AG08395 (cell line): ENCODE results near the gene DNAAF9.

ENCODE experiments used
- DNase-seq: peaks from one replicate; pipeline ENCODE4 v3.0.0; 2012; ENCODE audit warnings: mixed read lengths, low spot score

Gene DNAAF9

DNA sequence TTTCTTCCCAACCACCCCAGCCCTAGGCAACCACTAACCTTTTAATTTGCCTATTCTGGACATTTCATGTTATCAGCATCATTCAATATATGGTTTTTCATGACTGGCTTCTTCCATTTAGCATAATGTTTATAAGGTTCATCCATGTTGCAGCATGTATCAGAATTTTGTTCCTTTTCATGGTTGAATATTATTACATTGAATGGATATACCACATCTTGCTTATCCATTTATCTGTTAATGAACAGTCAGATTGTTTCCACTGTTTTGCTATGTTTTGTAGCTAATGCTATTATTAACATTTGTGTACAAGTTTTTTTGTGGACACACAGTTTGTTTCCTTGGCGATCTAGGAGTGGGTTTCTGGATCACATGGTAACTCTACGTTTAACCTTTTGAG, 3.0 kb upstream of the DNAAF9 start:
- DNase-seq, result no peak

DNA sequence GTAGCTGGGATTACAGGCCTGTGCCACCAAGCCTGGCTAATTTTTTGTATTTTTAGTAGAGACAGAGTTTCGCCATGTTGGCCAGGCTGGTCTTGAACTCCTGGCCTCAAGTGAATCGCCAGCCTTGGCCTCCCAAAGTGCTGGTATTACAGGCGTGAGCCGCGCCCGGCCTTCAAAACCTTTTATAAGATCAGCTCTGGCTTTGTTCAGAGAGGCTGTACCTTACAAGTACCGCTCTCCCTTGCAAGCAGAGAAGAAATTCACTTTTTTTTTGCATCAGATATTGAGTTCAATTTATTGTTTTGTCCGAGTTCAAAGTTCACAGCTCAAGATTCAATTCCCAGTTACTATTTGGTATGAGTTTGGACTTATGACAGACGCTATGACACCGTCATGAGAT, 1.9 kb upstream of the DNAAF9 start:
- no peak for DNase-seq

DNA sequence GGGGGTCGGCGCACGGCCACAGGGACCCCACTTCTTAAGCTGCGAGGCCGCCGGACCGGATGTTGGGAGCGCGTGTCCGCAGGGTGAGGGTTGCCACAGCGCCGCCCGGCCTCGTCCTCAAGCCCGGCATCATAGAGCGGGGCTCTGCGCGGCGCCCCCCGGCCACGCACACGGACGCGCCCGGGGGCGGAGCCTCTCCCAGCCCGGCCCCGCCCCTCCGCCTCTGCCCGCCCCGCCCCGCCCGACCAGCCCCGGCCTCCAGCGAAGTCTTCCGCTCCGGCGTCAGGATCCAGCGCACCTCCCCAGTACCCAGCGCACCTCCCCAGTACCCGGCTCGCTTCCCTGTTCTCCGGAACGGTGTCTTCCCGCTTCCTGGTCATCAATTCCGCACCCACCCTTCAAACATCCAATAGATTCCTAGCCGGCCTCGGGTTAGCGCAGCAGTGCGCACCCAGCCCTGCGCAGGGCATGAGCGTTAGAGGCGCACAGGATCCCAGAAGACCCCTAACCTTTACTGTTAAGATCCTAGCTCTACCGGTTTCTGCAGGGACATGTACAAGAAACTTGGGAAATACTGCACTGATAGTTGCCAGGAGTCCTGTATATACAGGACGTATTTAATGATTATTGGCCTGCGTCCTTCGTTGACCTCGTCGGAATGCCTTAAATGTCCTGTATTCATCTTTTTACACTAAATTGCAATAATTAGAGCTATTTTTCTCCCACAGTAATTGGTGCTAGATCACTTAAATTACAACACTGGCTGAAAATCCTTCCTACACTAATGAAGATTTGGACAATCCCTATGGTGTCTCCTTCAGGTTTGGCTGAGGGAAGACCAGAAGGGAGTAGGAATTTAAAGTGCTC, 535 bp upstream of the DNAAF9 start:
- peak; percentile 92 for DNase-seq

DNA sequence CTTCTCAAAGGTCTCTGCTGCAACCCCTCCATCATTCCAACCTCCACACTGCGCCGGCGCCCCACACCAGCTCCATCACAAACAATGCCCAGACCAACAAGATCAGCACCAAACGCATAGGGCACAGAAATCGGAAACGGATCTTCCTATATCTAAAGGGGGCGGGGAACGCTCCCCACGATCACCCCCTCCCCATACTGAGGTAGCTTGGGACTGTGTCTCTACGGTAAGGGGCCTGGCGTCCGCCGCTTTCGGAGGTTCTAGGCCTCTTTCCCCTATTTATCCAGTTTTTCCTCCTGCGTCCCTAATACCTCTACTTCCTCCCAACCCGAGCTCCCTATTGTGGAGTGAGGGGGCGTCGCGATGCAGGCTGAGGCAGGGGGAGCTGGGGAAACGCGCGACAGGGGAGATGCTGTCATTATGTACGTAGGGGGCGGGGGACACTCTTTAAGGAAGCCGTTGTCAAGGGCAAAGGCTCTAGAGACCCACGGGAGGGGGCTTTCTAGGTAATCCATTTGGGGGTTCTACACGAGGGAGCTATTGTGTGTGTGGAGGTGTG, 909 bp downstream of the DNAAF9 start:
- peak; percentile 7 for DNase-seq

DNA sequence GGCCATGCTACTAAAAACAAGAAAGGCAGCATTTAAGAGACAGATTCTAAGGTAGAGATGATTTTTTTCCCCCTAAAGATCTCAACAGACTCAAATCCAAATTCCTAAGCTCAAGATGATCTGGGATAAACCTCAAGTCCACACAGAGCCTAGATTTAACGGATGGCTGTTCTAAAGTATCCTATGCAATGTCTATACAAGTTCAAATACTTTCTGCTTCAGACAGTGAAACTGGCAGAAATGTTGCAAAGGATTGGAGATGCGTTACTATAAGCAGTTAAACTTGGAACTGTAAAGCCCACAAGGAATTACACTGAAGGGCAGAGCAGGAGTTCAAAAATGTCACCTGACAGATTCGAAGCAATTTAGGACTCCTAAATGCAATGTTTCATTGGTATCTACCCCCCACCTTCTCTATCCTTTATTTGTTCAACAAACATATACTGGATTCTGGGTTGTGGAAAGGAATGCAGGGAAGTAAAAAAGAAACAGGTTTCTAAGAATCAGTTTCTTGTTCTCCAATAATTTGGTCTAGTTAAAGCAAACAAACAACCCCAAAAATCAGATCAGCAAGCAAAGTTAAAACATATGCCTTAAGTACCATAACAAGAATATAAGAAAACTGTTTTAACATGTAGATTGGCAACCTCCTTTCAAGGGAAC, 1.6 kb downstream of the DNAAF9 start:
- DNase-seq, result no peak

DNA sequence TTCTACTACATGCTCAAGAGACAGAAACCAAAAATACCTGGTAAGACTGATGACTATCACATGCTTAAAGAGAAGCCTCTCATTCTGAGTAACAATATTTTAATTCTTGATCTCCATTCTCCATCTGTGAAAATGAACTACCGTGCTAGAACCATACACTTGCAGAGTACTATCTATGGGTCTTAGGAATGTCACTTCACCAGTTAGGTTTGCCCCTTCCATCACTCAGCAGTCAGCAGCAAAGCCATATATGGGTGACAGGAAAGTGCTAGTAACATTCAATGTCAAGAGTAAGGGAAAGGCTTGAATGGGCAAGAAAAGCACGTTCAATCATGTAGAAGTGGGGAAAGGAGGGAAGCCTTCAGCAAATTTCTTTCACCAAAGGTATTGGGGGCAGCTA, 2.3 kb downstream of the DNAAF9 start:
- DNase-seq, result no peak

DNA sequence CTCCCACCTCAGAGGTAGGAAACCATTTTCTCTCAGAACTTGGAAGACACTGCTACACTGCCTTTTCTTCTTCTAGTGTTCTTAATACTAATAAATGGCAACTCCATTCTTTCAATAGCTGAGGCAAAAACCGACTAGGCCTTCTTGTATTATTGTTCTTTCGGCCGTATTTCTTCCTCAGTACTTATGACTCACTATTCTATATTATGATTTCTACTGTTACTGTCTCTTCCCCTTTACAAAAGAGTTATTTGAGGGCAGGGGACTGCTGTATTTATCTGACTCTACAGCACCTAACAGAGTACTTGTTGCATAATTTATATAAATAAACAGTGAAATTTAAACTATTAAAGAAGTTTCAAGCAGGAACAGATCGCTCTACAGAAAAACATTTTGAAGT, 3.1 kb downstream of the DNAAF9 start:
- DNase-seq, result no peak

DNA sequence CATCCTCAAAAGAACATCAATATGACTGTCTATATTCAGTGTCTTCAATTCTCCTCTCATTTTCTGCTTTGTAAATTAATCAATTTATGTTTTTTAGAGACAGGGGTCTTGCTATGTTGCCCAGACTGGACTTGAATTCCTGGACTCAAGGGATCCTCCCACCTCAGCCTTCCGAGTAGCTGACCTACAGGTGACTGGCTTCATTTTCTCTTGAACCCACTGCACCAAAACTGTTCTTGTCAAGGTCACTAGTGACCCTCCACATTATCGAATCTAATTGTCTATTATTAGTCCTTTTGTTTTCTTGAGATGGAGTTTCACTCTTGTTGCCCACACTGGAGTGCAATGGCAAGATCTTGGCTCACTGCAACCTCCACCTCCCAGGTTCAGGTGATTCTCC, 3.7 kb downstream of the DNAAF9 start:
- DNase-seq, result no peak

DNA sequence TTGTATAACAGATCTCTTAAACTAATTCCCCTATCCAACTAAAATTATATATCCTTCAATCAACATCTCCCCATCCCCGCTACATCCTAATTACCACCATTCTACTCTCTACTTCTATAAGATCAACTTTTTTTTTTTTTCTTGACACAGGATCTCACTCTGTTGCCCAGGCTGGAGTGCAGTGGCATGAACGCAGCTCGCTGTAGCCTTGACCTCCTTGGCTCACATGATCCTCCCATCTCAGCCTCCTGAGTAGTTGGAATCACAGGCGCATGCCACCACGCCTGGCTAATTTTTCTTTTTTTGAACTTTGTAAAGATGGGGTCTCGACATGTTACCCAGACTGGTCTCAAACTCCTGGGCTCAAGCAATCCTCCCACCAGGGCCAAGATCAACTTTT, 5.0 kb downstream of the DNAAF9 start:
- DNase-seq, result no peak

DNA sequence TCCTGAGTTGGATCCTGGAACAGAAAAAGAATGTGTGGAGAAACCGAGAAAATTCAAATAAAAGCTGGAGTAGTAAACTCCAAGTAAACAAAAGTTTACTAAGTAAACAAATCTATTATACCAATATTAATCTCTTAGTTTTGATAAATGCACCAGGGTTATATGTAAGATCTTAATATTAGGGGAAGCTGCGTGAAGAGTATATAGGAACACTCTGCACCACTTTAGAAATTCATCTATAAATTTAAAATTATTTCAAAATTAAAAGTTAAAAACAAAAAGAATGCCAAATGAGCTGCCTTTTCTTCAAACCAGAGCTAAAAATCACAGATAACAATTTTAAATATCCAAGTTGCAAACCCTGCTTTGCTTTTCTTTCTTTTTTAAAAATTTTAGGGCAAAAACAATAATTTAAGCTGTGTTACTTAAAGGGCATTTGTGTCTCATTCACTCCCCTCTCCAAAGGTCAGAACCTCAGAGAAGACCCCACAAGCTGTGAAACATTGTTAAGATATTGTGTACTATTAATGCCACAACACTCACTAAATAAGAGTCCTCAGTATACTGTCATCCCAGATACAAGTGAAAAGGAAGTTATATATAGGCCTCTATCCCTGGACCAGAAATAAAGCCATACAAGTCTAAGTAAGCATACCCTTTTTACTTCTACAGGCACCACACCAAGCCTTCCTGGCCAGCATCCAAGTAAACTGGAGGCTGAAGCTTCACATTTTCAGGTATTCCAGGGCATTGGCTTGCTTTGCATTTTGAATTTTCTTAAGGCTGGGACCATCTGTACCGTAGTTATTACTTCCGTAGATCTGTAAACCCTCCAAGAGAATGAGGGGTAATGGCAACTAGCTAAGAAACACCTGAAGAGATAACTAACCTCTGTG, 7.0 kb downstream of the DNAAF9 start:
- no peak for DNase-seq

DNA sequence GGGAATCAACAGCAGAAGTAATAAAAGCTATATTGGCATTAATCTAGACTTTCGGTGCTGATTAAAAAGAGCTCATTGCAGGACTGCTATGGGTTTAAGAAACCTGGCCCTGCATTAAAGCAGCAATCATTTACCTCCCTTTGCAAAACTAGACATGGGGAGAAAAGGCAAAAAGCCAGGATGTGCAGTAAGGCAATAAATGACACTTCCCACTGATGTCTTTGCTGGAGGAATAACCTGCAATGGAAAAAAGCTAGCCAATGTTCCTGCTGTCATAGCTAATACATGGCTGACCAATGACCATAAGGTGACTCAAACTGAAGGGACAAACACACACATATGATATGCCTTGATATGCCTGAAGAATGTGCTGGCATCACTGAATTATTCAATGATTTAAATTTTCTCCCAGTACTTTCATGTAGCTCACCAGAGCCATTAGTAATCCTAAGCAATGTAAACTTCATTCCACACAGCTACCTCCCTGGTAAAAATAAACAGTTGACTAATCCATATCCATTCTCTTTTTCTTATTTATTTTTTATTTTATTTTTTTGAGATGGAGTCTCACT, 8.7 kb downstream of the DNAAF9 start:
- peak; percentile 47 for DNase-seq

DNA sequence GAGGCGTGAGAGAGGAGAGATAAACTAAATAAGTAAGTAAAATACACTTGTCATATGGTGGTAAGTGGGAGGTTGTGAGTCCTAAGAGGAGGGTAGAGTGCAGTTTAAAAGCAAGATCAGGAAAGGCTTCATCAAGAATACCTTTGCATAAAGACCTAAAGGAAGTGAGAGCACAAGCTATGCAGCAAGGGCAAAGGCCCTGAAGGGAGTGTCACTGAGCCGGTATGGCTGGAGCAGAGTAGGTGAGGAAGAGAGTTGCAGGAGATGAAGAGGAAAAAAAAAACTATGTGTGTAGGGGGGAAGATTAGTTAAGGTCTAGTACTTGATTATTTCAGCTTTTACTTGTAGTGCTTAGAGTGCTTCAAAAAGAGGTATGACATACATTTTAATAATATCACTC, 11.0 kb downstream of the DNAAF9 start:
- DNase-seq, result no peak

DNA sequence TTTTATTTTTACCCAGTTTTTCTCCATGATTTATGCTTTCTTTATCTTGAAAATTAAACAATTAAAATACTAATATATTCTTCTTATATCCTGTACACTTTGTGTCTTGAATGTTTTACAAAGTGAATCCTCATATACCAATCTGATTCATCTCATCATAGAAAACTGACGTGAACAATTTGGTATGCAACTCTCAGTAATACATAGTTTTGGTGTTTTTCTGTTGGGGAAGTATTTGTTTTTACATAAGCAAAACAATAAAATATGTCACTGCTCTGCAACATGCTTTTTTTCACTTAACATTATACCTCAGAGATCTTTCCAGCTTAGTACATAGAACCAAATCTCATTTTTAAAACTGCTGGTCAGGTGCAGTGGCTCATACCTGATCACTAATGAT, 14.7 kb downstream of the DNAAF9 start:
- no peak for DNase-seq

DNA sequence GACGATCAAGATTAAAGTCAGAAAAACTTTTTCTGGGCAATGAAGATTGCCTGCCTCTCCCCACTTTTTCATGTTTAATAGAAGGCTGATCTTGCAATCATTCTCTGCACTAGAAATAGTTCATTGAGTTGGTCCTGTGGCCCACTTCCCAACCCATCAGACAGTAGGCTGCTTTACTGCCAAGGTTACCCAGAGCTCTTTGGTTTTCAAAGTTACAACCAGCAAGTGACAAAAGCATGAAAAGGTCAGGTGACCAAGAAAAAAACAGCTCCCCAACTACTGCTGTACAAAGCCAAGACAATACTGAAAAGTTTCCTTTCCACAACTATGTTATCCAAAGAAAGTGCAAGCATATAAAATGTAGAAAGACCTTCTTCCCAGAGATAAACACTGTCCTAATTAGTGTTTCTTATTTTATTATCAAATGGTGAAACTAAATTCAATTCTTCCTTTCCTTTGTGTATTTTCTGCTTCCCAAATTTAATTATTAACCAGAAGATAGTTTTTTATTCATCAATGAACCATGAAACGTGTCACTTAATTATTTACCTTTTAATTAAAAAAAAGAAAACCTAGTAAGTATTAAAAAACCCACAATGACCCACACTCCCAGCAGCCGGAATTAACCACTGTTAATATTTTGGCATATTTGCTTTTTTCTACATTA, 16.6 kb downstream of the DNAAF9 start:
- no peak for DNase-seq

DNA sequence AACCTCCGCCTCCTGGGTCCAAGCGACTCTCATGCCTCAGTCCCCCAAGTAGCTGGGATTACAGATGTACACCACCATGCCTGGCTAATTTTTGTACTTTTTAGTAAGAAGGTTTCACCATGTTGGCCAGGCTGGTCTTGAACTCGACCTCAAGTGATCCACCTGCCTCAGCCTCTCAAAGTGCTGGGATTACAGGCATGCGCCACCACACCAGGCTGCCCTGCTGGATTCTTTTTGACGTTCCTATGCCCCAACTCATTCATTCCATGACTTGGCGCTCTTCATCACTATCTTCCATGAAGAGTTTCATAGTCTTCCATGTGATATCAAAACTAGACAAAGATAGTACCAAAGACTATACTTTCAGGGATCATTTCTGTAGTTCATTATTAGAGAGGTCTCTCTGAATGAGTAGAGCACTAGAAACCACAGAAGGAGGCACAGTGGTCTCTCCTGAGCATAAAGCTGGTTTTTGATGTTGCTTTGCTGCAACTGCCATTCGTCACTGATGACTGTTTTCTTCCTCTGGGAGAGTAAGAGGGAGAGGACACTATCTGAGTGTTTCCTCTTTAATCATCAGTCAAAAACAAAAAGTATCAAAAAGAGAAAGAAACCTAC, 23.5 kb downstream of the DNAAF9 start:
- DNase-seq, result no peak

DNA sequence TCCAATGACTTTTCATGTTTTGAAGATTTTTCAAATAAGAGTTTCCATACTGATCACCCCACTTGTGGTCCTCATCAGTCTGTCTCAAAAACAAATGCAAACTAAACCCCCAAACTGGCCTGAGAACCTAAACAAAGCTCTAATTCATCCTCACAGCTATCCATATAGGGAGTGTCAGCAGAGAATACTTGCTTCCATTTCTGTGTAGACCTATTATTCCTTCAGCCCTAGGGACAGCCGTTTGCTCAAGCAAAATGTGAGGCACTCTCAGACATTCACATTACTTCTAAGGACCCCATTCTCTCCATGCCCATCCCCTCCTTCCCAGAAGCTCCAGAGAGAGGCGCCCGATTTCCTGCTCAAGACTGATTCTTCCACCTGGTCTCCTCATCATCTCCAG, 24.6 kb downstream of the DNAAF9 start:
- DNase-seq, result no peak

DNA sequence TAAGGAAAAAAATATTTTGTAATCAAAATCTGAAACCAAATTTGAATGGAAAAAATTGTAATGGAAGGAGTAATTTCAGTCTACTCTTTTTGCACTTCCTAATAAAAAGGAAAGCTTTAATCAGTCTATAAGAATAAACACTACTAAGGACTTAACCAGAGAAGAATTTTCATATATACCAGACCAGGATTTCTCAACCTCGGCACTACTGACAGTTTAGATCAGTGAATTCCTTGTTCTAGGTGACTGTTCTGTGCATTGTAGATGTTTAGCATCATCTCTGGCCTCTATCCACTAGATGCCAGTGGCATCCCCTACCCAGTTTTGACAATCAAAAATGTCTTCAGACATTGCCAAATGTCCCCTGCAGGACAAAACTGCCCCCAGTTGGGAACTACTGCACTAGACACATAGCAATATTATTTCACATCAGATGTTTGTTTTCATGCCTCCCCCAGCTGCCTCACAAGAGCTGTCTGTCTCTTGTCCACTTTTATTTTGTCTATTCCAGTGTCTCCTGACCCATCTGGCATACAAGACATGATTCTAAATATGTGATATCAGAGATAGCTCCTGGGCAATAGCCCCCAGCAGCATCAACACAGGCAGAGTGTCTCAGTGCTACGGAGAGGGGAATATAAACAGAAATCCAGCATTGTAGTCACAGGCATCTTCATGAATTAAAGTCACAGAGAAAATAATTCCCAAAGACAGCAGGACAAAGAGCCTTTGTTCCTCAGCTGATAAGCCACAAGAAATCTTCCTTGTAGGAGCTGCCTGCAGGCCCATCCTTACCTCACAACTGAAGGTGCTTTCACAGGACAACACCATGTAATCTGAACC, 27.0 kb downstream of the DNAAF9 start:
- no peak for DNase-seq

DNA sequence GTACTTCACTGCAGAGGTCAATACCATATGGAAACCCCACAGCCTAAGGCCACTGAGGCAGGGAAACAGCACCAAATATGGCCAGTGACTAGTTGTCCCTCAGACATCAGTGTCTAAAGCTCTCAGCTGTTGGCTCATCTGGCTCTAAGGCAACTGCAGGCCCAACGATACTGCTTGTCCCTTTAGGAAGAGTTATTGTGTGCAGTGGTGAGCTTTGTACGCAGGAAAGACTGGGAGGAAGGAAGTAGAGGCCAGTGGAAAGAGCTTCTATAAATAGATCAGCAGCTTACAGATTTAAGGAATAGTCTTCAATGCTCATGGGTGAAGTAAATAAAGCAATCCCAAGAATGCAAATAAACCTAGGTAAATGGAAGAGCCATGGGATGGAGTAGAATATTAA, 29.3 kb downstream of the DNAAF9 start:
- no peak for DNase-seq

DNA sequence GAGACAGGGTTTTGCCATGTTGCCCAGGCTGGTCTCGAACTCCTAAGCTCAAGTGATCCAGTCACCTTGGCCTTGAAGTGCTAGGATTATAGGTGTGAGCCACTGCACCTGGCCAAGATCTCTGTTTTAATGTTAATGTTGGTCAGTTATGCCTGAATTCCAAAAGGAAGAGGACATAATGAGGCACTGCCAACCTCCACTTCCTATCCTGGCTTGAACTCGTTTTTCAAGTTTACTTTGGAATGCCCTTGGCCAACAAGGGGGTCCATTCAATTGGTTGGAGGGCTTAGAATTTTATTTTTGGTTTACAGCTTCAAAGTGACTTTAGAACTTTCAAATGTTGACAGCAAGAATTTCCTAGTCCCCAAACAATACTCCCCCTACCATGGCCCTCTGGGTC, 29.8 kb downstream of the DNAAF9 start:
- DNase-seq, result no peak

DNA sequence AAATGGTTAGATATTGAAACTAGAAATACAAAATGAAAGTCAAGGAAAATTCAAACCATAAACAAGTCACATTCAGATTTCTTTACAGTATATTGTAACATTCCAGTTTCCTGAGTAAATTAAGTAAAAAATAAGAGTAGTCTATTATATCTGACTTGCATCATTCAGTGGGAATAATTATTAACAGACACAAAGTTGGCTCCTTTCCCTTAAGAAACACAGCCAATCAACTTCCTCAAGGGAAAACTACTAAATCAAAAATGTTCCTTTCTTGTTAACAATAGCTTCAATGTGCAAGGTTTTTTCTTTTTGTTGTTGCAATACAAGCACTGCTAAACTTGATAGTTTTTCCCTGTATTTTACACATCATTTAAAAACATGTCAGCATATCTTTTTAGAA, 33.2 kb downstream of the DNAAF9 start:
- no peak for DNase-seq
